ENCODE data around the gene CIAPIN1.

The CIAPIN1 gene

DNA sequence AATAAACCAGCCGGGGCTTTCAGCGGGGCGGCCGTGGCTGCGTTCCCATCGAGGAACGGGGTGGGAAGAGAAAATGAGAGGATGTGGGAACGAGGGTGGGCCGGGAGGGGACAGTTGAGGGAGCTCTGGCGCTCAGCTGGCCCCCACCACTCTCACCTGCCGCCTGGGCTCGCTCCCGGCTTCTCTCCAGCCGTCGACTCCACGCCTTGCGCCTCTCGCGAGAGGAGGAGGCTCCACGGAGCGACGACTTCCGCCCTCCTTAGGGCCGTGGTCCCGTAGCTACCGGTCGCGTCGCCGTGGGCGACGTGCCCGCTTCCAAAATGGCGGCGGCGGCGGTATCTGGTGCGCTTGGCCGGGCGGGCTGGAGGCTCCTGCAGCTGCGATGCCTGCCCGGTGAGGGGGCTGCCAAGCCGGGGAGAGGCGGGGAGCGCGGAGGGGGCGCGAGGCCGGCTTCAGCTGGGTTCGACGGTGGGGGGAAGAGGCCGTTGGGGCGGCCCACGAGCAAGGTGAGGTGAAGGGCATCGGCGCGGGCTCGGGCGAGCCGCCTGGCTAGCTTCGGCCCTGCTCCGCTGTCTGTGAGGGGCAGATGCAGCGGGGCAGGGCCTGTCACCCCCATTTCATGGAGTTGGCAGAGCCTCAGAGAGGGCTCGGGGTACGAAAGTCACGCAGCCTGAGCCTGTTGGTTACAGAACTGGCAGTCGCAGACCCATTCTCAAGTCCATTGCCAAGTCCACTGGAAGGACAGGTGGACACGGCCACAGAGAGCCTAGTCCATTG is at the start of gene CIAPIN1, which contains the start of gene COQ9:
Gene CIAPIN1 (minus strand): TSS at position 200 of the 777 bp plus-strand sequence. CDS start 6,457 bp downstream, outside the sequence.
Gene COQ9 (plus strand): TSS at position 294 of the 777 bp plus-strand sequence. CDS start 27 bp downstream, at position 321.
- DNase-seq (ENCODE audit: low spot score), result peak; percentile 88

DNA sequence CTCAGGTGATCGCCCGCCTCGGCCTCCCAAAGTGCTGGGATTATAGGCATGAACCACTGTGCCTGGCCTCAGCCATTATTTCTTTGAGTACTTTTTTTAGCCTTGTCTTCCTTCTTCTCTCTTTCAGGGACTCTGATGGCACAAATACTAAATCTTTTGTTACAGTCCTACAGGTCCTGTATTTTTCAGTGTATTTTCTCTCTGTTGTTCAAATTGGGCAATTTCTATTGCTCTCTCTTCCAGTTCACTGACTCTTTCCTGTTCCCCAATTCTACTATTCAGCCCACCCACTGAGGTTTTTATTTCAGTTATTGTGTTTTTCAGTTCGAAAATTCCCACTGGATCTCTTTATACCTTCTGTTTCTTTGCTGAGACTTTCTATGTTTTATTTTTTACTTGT is 46.6 kb upstream of the CIAPIN1 start:
- no peak for DNase-seq (ENCODE audit: low spot score)

DNA sequence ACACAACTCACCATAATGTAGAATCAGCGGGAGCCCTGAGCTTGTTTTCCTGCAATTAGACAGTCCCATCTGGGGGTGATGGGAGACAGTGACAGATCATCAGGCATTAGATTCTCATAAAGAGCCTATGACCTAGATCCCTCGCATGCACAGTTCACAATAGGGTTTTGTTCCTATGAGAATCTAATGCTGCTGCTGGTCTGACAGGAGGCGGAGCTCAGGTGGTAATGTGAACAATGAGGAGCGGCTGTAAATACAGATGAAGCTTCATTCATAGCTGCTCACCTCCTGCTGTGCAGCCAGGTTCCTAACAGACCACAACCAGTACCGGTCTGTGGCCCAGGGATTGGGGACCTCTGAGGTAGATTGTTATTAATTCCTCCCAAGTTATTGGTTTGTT is 42.0 kb upstream of the CIAPIN1 start:
- DNase-seq (ENCODE audit: low spot score), result no peak

DNA sequence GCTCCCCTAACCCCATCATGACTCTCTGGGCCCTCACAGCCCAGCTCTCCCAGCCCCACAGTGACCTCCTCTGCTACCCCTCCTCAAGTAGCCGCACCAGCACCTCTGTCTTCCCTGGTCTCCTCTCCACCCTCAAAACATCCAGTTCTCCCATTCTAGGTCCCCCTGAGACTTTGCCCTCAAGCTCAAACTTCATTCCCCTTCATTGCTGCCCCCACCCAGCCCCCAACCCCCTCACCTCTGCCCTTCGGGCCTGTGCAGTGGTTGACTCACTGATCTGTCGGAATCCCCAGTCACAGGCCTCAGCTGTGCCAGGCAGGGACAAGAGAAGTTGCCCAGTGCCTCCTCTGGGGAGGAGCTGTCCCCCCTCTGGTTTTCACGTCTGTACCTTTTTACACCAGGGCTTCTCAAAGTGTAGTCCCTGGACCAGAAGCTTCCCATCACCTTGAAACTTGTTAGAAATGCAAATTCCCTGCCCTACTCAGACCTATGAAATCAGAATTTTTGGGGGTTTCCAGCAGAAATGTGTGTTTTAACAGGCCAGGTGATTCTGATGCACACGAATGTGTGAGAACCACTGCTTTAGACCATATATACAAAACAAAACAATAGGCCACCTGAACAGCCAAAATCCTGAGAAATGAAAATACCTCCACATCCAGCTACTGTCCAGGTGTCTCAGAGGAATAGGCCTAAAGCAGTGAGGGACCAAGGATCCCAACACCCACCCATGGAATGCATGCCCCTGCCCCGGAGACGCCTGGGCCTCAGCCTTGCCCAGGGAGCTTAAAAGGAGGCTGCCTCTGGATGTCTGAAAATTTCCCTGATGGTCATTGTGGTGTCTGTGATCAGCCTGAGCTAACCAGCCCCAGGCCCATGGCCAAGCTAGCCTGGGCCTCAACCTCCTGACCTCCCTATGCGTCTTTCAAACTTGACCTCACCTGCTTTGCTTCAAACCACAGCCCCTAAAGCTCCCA is 40.0 kb upstream of the CIAPIN1 start:
- peak; percentile 20 for DNase-seq (ENCODE audit: low spot score)

DNA sequence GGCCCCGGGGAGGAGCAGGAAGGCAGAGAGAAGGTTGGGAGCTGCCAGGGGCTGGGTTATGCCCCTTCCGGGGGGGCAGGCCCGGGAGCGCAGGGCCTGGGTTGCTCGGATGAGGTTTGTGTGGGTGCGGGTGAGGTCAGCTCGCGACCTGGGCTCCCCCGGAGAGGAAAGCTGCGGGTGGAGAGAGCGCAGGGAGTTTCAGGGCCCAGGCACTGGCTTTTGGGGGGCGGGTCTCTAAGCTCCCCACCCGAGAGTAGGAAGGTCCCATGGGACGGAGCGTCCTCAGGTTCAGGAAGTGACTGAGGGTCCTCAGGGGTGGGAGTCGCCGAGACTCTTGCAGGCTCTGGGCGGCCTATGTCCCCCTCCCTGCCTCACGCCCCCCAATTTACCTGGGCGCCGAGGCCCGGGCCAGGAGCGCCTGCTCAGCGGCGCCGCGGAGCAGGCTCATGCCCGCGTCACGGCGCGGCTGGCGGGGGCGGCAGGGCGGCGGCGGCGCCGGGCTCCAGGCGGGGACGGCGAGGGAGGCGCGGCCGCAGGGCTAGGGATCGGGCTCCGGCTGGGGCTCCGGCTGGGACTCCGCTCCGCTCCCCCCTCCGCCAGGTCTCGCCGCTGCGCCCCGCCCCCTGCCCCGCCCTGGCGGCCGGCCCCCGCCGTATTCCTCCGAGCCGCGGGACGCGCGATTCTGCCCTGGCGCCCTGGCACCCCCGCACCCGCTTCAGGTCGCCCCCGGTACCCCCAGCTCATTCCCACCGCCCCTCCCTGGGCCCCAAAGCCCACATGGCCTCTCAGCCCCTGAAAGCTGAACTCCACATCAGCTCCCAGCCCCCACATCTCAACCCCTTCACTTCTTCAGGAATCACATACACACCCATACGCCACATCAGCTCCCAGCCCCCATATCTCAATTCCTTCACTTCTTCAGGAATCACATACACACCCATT is 39.0 kb upstream of the CIAPIN1 start, which contains the start of gene DOK4:
Gene DOK4 (minus strand): TSS at position 578 of the 942 bp plus-strand sequence. CDS start 6,986 bp downstream, outside the sequence.
- peak; percentile 83 for DNase-seq (ENCODE audit: low spot score)

DNA sequence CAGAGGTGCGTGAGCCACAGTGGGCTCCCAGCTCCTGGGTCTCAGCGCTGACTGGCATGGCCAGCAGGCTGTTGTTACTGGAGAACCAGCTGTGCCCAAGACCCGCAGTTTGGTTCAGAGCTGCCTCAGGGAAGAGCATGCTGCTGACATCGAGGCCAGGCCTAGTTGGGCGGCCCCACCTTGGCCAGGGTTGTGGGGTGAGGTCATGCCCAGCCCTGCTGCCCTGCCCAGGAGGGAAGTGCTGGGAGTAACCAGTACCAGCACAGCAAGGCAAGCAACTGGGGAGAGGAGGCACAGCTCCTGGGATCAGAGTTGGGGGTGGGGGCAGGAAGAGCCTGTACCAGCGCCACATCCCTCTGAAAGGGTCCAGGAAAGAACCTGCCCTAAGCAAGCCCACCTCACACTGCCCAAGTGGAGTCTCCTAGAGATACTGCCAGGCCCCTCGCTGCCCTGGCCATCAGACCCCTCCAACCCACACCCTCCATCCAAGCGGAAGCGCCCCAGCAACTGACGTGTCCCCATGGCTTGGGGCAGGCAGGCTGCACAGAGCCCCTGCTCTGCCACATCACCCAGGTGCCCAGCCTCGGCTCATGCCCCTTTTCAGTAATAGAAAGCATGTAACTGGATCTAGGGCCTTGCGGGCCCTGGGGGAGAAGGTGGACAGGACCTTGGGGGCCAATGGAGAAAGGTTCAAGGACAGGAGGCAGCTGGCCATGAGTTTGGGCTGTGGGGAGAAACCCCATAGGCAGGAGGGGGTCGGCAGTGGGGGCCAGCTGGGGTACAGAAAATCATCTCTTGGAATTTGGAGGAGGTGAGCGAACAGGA is 38.1 kb upstream of the CIAPIN1 start:
- no peak for DNase-seq (ENCODE audit: low spot score)

DNA sequence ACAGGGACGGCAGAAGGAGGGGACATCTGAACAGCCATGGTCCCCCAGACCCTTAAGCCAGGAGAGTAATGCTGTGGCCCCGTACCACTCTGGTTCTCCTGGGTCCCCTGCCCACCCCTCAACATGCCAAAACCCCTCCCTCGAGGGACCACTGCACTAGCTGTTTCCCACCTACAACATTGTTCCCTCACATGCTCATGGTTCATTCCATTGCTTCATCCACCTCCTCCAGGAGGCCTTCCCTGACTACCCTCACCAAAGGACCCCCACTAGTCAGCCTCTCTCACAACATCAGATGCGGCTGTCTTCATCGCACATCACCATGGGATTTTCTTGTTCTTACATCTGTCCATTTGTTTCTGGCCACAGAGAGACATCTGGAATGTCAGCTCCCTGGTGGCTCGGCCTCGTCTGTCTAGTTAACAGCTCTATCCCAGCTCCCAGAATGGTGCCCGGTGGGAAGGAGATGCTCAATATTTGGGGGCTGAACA is 37.4 kb upstream of the CIAPIN1 start:
- no peak for DNase-seq (ENCODE audit: low spot score)

DNA sequence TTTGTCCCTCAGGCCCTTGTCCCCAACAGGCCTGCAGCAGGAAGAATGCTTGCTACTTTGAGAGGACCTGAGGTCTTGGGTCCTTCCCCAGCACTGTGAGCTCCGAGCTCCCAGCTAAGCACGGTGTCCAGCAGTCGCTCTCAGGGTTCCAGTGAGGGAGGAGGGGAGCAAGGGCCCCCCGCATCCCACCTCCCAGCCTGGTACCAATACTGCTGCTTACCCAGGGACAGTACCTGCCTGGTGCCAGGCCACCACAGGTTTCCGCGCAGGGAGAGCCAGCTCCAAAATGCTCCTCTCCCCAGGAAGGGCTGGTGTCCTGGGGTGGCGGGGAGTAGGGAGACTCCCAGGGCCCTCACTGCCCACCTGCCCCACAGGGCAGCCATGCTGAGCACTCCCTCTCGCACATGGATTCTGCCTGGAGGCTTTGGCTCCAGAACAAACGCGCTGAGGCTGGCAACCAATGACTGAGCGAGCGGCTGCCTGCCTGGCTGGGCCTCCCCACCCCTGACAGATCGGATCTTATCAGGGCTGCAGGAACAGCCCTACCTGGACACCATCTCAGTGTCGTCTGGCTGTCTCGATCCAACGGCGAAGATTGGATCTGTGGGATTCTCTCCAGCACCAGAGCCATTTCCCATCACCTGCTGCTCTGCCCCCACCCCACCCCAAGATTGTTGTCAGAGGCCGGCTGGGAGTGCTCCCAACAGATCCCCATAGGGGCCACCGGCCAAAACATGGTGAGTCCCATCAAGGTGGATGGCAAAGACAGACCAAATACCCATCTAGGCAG is 36.7 kb upstream of the CIAPIN1 start:
- no peak for DNase-seq (ENCODE audit: low spot score)

DNA sequence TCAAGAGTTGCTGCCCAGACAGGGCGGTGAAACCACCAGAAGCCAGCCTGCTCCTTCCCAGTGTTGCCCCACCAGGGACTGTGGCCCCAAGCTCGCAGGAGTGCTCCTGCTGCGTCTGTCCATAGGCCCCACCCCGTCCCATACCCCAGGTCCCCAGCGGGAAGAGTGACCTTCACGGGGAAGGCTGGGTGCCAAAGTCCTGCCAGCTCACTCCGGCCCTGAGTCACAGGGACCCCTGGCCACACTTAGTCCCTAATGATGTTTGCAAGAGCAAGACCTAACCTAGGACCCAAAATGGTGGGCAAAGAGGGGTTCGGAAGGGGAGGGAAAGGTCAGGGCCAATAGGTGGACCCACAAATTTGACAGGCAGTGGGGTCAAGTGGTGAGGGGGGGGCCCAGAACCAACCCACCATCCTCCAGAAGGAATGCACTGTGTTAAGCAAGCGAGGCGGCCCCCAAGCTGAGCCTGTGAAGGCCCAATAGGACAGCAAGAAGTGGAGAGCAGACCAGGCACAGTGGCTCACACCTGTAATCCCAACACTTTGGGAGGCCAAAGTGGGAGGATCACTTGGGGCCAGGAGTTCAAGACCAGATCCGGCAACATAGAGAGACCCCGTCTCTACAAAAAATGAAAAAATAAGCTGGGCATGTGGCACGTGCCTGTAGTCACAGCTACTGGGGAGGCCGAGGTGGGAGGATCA is 35.8 kb upstream of the CIAPIN1 start:
- no peak for DNase-seq (ENCODE audit: low spot score)

DNA sequence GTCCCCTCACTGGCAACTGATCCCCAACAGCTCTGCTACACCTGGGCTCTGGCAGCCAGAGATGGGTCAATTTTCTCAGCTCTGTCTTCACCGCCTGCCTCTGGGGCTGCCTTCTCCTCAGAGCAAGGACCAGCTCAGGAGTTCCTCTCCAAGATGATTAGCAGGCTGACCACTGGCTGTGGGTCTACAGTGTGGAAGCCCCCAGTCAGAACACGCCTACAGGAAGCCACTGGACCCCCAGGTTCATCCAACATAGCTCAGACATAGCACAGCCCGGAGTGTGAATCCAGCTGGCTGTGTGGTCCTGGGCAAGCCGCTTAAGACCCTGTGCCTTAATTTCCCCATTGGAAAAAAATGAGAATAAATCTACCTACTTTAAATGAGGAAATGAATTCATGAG is 34.2 kb upstream of the CIAPIN1 start:
- no peak for DNase-seq (ENCODE audit: low spot score)

DNA sequence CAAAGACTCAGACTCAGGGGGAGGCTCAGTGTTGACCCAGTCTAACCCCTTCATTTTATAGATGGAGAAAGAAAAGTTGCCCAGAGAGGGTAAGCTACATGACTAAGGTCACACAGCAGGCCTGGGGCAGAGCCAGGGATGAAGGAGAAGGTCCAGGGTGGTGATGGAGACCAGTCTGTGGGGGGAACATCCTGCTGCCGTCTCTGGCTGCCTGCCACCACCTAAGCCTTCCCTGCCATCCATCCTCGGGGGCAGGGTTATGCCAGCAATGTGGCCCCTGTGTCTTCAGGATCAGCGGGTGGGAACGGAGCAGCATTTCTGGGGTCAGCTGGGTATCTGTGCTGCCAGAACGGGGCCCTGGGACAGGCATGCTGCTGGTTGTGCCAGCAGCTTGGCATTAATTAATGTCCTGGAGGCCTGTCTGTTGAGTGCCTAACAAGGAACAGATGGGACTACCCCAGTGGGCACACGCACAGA is 33.6 kb upstream of the CIAPIN1 start:
- DNase-seq (ENCODE audit: low spot score), result no peak

DNA sequence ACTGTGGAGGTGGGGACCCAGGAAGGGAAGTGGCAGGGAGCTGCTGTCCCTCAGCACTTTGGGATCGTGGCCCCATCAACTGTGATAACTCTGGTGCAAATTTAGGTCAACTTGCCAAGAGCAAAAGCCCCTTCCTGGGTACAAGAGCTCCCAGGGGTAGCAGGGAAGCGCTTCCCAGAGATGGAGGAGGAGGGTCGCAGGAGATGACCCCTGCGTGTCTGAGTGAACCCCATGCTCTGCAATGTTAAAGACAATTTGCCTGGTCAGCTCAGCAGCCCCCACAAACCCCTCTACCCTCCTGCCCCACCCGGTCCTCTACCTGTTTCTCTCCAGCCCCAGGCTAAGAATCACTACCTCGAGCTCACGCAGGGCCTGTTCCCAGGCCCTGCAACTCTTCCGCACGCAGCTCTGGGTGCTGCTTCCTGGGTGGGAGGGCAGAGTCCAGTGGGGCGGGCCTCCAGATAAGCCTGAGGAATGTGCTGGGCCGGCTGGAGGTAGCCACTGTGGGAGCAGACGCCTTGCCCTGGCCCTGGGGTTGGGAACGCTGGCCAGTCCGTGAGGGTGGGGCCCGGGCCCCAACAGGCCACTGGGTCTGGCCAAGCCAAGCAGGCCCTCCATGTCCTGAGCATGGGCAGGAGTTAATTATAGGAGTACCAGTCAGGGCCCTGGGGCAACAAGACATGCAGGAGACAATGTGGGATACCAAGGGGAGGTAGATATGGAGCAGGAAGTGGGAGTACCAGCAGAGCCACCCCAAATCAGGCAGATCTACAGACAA is 33.0 kb upstream of the CIAPIN1 start:
- DNase-seq (ENCODE audit: low spot score), result no peak

DNA sequence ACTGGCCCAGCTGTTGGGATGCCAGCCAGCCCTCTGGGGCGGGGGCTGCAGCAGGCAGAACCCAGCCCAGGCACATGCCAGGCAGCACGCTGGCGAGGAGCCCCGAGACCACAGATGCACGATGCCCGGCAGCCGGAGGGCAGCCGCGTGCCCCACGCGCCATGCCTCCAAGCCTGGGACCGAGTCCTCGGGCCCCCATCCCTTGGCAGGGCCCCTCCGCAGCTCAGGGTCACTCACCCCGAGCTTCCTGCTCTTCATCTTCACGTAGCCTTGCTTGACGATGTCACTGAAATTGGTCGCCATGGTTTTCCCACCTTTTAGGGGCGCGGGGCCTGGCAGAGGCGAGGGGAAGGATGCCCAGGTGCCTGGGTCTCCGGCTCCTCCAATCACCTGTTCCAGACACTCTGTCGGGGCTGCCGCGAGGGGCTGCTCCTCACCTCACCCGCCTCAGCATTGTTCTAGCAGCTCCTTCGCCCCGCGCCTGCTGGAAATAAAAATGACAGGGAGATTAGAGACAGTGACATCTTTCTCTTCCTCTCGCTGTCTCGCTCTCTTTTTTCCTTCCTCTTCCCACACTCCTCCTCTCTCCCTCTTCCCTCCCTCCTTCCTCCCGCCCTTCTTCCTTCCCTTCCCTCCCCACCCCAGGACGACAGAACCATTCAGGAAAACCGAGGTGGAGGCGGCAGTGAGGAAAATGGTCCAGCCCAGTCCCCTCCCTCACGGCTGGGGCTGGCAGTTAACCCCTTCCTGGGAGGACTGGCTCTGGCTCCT is 32.2 kb upstream of the CIAPIN1 start:
- no peak for DNase-seq (ENCODE audit: low spot score)

DNA sequence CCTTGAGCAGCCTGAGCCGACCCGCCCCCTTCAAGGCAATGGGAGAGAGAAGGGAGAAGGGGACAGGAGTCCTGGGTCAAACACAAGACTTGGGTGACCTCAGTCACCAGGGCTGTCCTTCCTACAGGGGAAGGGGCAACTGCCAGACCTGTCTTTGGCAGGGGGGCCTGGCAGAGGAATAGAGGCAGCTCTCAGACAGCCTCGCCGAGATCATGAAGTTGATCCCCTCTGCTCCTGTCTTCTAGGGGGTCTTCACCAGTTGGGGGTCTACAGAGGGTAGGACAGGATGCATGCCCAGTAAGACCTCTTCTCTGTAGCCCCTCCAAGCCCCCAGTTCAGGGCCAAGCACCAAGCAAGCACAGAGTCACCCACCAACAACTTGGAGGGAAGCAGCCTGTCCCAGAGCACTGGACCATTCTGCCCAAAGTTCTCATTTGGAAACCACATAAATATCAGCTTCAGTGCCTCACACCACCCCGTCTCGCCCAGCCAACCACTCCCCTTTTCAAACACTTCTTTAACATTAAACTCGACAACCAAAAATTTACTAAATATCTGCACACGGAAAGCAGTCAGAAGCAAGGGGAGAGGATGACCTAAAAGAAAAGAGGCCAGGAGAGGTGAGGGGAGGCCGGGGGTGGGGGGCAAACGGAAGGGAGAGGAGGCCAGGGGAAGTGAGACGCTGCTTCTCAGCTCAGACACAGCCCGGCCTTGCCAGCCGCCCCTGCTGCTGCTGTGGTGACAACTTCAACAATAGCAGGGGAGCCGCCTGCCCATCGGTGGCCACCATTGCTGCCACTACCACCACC is 31.4 kb upstream of the CIAPIN1 start:
- no peak for DNase-seq (ENCODE audit: low spot score)

DNA sequence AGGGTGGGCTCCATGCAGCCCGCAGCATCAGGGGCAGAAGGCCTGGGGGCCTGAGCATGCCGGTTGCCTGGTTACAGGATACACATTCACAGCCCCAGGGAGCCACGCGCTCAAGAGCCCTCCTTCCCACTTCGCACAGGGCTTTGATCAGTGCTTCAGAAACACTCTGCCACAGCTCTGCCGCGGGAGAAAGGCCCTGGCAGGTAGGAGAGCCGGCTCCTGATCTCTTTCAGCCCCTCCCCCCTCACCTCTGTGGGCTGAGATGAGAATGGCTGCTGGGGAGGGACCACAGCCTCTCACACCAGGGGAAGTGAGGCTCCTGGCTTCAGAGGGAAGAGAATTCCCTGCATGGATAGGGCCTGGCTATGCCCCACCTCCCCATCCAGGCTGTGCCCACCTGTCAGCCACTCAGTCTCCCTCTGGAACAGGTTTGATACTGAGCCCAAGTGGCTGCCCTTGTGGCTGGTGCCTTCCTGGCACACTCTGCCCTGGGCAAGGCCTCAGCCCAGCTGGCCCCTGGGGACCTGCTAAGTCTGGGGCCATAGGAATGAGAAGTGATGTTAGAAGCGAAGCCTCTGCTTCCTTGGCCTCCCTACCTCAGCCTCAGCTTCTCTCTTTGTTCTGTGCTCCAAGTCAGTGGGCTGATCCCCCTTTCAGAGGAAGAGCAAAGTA is 30.5 kb upstream of the CIAPIN1 start:
- no peak for DNase-seq (ENCODE audit: low spot score)

Measured in RKO (cell line).